CD4-positive, alpha-beta T cell (primary cell): ENCODE results near the gene ZBTB48. TPM values are rescaled to one million over a fixed set of nuclear protein-coding genes. Genes with fewer than 3 reads are reported as not detected.

Source experiments
- ATAC-seq: fragments of 200-7000 bp; cut with Tn5 transposase; one replicate; pipeline ENCODE4 v1.10.0; 2022; ENCODE audit warnings: mild to moderate bottlenecking; ENCODE audit not compliant: poor library complexity
- CTCF ChIA-PET: fragments of 350-600 bp; sonication (Branson Sonifier 250); formaldehyde crosslinking; loops from one replicate; lab custom pipeline; 2021; ENCODE audit warnings: antibody characterized with exemption, inconsistent platforms; lab: Charles Lee
- POLR2A ChIA-PET: fragments of 350-600 bp; sonication (Branson Sonifier 250); formaldehyde crosslinking; loops from one replicate; lab custom pipeline; 2021; ENCODE audit warnings: antibody characterized with exemption, inconsistent platforms; lab: Charles Lee
- DNase-seq, 14 experiments: peaks; one replicate each; pipeline ENCODE4 v3.0.0-alpha.2; 2013 to 2020; ENCODE audit warnings: mixed read lengths in 2 of 14
- H3K27ac ChIP-seq, 2 donors: one replicate each; pipeline versions ENCODE4 v1.5.1 to v1.7.0; 2013; ENCODE audit warnings: low read length in 2 of 2, low read depth in 1 of 2, mild to moderate bottlenecking in 1 of 2
- H3K27me3 ChIP-seq, 2 experiments: 1 replicate in 1 of 2; 2 replicates in 1 of 2; pipeline versions ENCODE4 v1.6.1 to v1.7.0; 2013; ENCODE audit warnings: low read length in 2 of 2, control low read depth in 1 of 2, mild to moderate bottlenecking in 1 of 2, moderate library complexity in 1 of 2; ENCODE audit not compliant: insufficient read depth in 2 of 2, control insufficient read depth in 1 of 2
- H3K36me3 ChIP-seq: one replicate; pipeline ENCODE4 v1.6.1; 2013; ENCODE audit warnings: low read length, control low read depth; ENCODE audit not compliant: insufficient read depth
- H3K4me1 ChIP-seq: one replicate; pipeline ENCODE4 v1.6.1; 2013; ENCODE audit warnings: low read length, control low read depth; ENCODE audit not compliant: insufficient read depth
- H3K4me3 ChIP-seq: one replicate; pipeline ENCODE4 v1.5.1; 2013; ENCODE audit warnings: mild to moderate bottlenecking, low read length, moderate library complexity
- H3K9me3 ChIP-seq, 2 experiments: 1 replicate in 1 of 2; 2 replicates in 1 of 2; pipeline versions ENCODE4 v1.6.1 to v1.7.0; 2013; ENCODE audit warnings: low read length in 2 of 2, mild to moderate bottlenecking in 2 of 2, control low read depth in 1 of 2, moderate library complexity in 1 of 2; ENCODE audit not compliant: control insufficient read depth in 1 of 2, insufficient read depth in 1 of 2
- H3K27ac Mint-ChIP-seq: one replicate; pipeline ENCODE4 v1.8.0; 2020; ENCODE audit warnings: mixed read lengths
- H3K27me3 Mint-ChIP-seq: one replicate; pipeline ENCODE4 v1.8.0; 2021; ENCODE audit warnings: mixed read lengths
- H3K36me3 Mint-ChIP-seq: one replicate; pipeline ENCODE4 v1.8.0; 2021; ENCODE audit warnings: low read depth, mixed read lengths
- H3K4me1 Mint-ChIP-seq: one replicate; pipeline ENCODE4 v1.8.0; 2021; ENCODE audit warnings: low read depth, mixed read lengths
- H3K4me3 Mint-ChIP-seq: one replicate; pipeline ENCODE4 v1.8.0; 2020; ENCODE audit warnings: mild to moderate bottlenecking, mixed read lengths
- H3K9me3 Mint-ChIP-seq: one replicate; pipeline ENCODE4 v1.8.0; 2020; ENCODE audit warnings: mixed read lengths
- intact Hi-C, 2 experiments: fragments of 100-400 bp; cut with DNase I in 1 of 2; cut with micrococcal nuclease in 1 of 2; formaldehyde crosslinking; loops; one replicate each; pipeline versions ENCODE4 v1.15.1 to v1.9.0; 2023 to 2025; cut with DNase I, micrococcal nuclease
- total RNA-seq, 174 experiments: library from RNA in 2 of 174; stranded (reverse) in 2 of 174; gene quantifications; one replicate each; pipeline ENCODE4 v1.2.3 and lab custom pipeline; 2021 to 2026
- TF ChIP-seq, protein P1 (sequence below): fragments of 200-600 bp; IDR thresholded peaks from one replicate; pipeline ENCODE4 v1.8.0; 2022; ENCODE audit warnings: antibody characterized with exemption, mild to moderate bottlenecking

ZBTB48 gene
- total RNA-seq, 2 experiments from 2014 or later = 31.4 to 31.7 TPM

DNA sequence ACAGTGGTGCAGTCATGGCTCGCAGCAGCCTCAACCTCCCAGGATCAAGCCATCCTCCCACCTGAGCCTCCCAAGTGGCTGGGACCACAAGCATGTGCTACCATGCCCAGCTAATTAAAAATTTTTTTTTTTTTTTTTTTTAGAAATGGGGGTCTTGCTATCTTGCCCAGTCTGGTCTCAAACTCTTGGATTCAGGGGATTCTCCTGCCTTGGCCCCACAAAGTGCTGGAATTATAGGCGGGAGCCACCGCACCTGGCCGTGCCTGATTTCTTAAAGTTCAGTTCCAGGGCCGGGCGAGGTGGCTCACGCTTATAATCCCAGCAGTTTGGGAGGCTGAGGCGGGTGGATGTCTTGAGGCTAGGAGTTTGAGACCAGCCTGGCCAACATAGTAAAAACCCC lies 51.3 kb downstream of the ZBTB48 start:
- Mint-ChIP-seq H3K27me3 (no peaks in the 10 kb centered on the region), H3K4me1 (peaks cover 24% of the 10 kb centered on the region), H3K9me3 (no peaks in the 10 kb centered on the region), H3K4me3 (no peak overlapping the region), H3K27ac (no peak overlapping the region), H3K36me3 (peaks cover 56% of the 10 kb centered on the region)
- ATAC-seq (no peak), DNase-seq (no peak)
- no peak overlapping the region for H3K27ac ChIP-seq
- peaks cover 66% of the 10 kb centered on the region for H3K36me3 ChIP-seq
- peaks cover 18% of the 10 kb centered on the region for H3K4me1 ChIP-seq
- ChIA-PET POLR2A (no interaction called here), CTCF (no interaction called here)
- no peaks in the 10 kb centered on the region for H3K9me3 ChIP-seq
- intact Hi-C loops = no loop called here
- no peaks in the 10 kb centered on the region for H3K27me3 ChIP-seq
- TF ChIP-seq, protein P1, sequence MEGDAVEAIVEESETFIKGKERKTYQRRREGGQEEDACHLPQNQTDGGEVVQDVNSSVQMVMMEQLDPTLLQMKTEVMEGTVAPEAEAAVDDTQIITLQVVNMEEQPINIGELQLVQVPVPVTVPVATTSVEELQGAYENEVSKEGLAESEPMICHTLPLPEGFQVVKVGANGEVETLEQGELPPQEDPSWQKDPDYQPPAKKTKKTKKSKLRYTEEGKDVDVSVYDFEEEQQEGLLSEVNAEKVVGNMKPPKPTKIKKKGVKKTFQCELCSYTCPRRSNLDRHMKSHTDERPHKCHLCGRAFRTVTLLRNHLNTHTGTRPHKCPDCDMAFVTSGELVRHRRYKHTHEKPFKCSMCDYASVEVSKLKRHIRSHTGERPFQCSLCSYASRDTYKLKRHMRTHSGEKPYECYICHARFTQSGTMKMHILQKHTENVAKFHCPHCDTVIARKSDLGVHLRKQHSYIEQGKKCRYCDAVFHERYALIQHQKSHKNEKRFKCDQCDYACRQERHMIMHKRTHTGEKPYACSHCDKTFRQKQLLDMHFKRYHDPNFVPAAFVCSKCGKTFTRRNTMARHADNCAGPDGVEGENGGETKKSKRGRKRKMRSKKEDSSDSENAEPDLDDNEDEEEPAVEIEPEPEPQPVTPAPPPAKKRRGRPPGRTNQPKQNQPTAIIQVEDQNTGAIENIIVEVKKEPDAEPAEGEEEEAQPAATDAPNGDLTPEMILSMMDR = no peak
- no peak overlapping the region for H3K4me3 ChIP-seq

DNA sequence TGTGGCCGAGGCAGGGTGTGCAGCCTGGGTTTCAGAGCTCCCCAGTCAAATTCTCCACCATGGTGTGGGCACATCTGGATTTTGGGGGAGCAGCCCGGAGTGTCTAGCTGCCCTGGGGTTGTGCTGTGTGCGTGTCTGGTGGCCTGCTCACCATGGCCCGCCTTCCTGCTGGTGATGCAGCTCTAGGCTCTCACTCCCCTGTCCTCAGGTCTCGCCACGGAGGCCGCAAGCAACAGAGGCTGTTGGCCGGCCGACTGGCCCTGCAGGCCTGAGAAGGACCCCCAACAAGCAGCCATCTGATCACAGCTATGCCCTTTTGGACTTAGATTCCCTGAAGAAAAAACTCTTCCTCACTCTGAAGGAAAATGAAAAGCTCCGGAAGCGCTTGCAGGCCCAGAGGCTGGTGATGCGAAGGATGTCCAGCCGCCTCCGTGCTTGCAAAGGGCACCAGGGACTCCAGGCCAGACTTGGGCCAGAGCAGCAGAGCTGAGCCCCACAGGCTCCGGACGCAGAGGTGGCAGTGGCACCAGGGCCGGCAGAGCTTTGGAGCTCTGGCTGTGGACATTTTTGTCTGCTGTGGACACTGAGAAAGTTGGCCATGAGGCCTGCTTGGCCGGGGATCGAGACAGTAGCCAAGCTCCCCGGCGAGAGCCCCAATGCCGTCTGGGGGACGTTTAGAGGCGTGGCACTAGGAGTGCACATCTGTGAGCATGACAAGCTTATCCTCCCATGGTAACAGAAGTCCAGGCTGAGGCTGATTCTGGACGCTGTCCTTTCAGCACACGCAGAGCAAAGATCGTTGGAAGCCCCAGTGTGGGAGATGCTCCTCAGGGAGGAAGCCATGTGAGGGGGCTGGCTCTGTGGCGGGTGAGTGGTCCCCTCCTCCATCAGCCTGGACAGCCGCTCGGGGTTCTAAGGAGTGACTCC lies 53.1 kb downstream of the ZBTB48 start:
- peaks cover 7% of the 10 kb centered on the region for H3K4me1 Mint-ChIP-seq
- no peaks in the 10 kb centered on the region for H3K9me3 Mint-ChIP-seq
- TF ChIP-seq, protein P1 = no peak
- CTCF ChIA-PET = interaction anchor here (1.4 kb wide), 1 partner anchor 78 kb away, joined by 4 read pairs; the partner anchor contains the start of genes NOL9 and TAS1R1
- H3K4me3 Mint-ChIP-seq = no peak overlapping the region
- no peaks in the 10 kb centered on the region for H3K27me3 ChIP-seq
- DNase-seq (no peak), ATAC-seq (no peak)
- no peak overlapping the region for H3K4me3 ChIP-seq
- H3K27ac ChIP-seq = no peak overlapping the region
- H3K36me3 Mint-ChIP-seq = peaks cover 60% of the 10 kb centered on the region
- H3K9me3 ChIP-seq = no peaks in the 10 kb centered on the region
- H3K36me3 ChIP-seq = peaks cover 78% of the 10 kb centered on the region
- no peak overlapping the region for H3K27ac Mint-ChIP-seq
- POLR2A ChIA-PET = interaction anchor here (0.7 to 1.3 kb wide), 2 partner anchors 30 to 53 kb away, joined by 3 to 6 read pairs; partner anchors contain the start of genes KLHL21 and ZBTB48
- H3K4me1 ChIP-seq = peaks cover 5% of the 10 kb centered on the region
- intact Hi-C loops = no loop called here
- H3K27me3 Mint-ChIP-seq = no peaks in the 10 kb centered on the region

DNA sequence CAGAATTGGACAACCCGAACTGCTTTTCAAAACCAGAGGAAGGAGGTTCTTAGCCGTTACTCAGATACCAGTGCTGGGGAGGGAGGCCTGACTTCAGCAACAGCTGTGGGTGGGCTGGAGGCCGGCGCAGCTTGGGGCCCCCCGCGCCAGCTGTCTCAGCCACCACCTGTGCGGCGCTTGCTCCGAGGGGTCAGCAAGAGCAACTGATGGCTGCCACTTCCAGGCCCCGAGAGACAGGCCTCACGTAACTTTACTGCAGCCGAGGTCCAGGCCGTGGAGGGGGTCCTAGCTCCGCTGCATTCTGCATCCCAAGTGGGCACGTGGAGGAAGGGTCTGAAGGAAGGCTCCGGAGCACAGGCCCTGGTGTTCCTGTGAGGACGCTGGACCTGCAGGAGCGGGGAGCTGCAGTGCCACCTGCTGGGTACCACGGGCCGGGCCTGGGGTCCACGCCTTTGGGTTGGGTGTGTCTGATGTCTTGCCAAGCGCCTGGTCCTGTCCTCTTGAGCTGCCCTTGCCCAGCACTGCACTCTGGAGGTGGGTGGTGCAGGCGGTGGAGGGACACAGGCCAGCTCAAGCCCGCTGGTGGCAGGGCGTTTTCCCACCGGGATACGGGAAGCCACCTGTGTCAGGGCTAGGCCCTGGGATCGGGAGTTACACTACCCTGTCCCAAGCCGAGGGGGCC lies 54.7 kb downstream of the ZBTB48 start:
- intact Hi-C loops = no loop called here
- TF ChIP-seq, protein P1 = peak; percentile 31

More for the DNA sequence above, 54.7 kb downstream of the ZBTB48 start:
- ChIA-PET CTCF (interaction anchor here (0.6 to 1.5 kb wide), 3 partner anchors 54 to 574 kb away, joined by 3 to 5 read pairs (median 3); partner anchors contain the start of gene NOL9), POLR2A (interaction anchor here (1.3 kb wide), 1 partner anchor 80 kb away, joined by 3 read pairs; the partner anchor contains the start of genes NOL9 and TAS1R1)
- ATAC-seq (peak; percentile 56), DNase-seq (peak in 13 of 14 experiments; percentile 21 to 63 (median 43))
- Histone ChIP-seq H3K9me3 (no peaks in the 10 kb centered on the region), H3K36me3 (peaks cover 77% of the 10 kb centered on the region), H3K27ac (no peak overlapping the region), H3K4me3 (no peak overlapping the region), H3K27me3 (no peaks in the 10 kb centered on the region), H3K4me1 (no peaks in the 10 kb centered on the region)
- Mint-ChIP-seq H3K27me3 (no peaks in the 10 kb centered on the region), H3K27ac (no peak overlapping the region), H3K36me3 (peaks cover 62% of the 10 kb centered on the region), H3K4me3 (no peak overlapping the region), H3K9me3 (no peaks in the 10 kb centered on the region), H3K4me1 (peaks cover 2% of the 10 kb centered on the region)
